ENCODE data around the gene SLX4IP.

DNA sequence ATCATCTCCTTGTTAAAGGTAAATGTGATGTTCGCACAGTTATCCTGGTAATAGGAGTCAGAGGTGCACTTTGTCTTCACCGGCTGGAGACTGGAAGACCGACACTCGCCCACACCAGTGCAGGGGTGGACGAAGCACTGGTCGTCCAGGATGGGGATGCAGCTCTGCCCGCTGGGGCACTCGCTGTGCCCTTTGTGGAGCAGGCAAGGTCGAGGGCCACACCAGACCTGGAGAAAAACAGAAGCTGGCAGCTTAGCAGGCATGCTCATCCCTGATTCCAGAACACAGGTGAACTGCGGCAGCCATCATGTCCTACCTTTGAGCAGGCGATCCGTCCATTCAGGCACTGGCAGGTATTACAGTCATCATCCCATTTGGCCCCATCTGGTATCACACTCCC, 206.4 kb downstream of the SLX4IP start:
- TF ChIP-seq EZH2phosphoT487 (IDR thresholded peaks at IDR 0.05; ENCODE audit: low read depth) = no peak
- TF ChIP-seq, protein P1, sequence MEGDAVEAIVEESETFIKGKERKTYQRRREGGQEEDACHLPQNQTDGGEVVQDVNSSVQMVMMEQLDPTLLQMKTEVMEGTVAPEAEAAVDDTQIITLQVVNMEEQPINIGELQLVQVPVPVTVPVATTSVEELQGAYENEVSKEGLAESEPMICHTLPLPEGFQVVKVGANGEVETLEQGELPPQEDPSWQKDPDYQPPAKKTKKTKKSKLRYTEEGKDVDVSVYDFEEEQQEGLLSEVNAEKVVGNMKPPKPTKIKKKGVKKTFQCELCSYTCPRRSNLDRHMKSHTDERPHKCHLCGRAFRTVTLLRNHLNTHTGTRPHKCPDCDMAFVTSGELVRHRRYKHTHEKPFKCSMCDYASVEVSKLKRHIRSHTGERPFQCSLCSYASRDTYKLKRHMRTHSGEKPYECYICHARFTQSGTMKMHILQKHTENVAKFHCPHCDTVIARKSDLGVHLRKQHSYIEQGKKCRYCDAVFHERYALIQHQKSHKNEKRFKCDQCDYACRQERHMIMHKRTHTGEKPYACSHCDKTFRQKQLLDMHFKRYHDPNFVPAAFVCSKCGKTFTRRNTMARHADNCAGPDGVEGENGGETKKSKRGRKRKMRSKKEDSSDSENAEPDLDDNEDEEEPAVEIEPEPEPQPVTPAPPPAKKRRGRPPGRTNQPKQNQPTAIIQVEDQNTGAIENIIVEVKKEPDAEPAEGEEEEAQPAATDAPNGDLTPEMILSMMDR (IDR thresholded peaks at IDR 0.05; ENCODE audit: low read depth, low read length) = no peak
